H9 (cell line): ENCODE measurements around the gene TNNT2. TPM values are rescaled to one million over a fixed set of nuclear protein-coding genes. Genes with fewer than 3 reads are reported as not detected.

Experiments used
- DNase-seq: peaks from one replicate; pipeline ENCODE4 v3.0.0-alpha.2; 2017
- H2AFZ ChIP-seq: one replicate; pipeline ENCODE4 v1.6.1; 2013; ENCODE audit warnings: mild to moderate bottlenecking, low read length, control low read depth, moderate library complexity
- H2AK5ac ChIP-seq: 2 replicates; pipeline ENCODE4 v1.6.1; 2013; ENCODE audit warnings: low read length, control low read depth, mixed read lengths; ENCODE audit not compliant: insufficient read length
- H2BK120ac ChIP-seq: one replicate; pipeline ENCODE4 v1.6.1; 2013; ENCODE audit warnings: low read depth, mild to moderate bottlenecking, low read length, control low read depth, inconsistent platforms; ENCODE audit not compliant: poor library complexity, severe bottlenecking
- H2BK12ac ChIP-seq: 2 replicates; pipeline ENCODE4 v1.6.1; 2013; ENCODE audit warnings: low read length, control low read depth, mixed read lengths, low read depth; ENCODE audit not compliant: insufficient read length
- H2BK15ac ChIP-seq: 2 replicates; pipeline ENCODE4 v1.6.1; 2013; ENCODE audit warnings: low read depth, low read length, control low read depth
- H2BK20ac ChIP-seq: one replicate; pipeline ENCODE4 v1.6.1; 2013; ENCODE audit warnings: low read depth, mild to moderate bottlenecking, low read length, control low read depth, inconsistent platforms; ENCODE audit not compliant: poor library complexity, severe bottlenecking
- H2BK5ac ChIP-seq: 2 replicates; pipeline ENCODE4 v1.6.1; 2013; ENCODE audit warnings: low read length, control low read depth, mixed read lengths; ENCODE audit not compliant: insufficient read length
- H3K14ac ChIP-seq: 2 replicates; pipeline ENCODE4 v1.6.1; 2013; ENCODE audit warnings: low read length, control low read depth; ENCODE audit not compliant: insufficient read depth
- H3K18ac ChIP-seq: 2 replicates; pipeline ENCODE4 v1.6.1; 2013; ENCODE audit warnings: low read depth, mild to moderate bottlenecking, mixed read lengths, low read length, control low read depth; ENCODE audit not compliant: insufficient read length
- H3K23ac ChIP-seq: 2 replicates; pipeline ENCODE4 v1.6.1; 2013; ENCODE audit warnings: low read length, control low read depth, mixed read lengths, low read depth; ENCODE audit not compliant: insufficient read length
- H3K23me2 ChIP-seq: 2 replicates; pipeline ENCODE4 v1.6.1; 2013; ENCODE audit warnings: low read depth, mild to moderate bottlenecking, mixed read lengths, low read length, control low read depth; ENCODE audit not compliant: insufficient read length, poor library complexity, severe bottlenecking
- H3K27ac ChIP-seq: 2 replicates; pipeline ENCODE4 v1.5.1; 2013; ENCODE audit warnings: low read length, control low read depth, mixed read lengths, low read depth; ENCODE audit not compliant: insufficient read length
- H3K27me3 ChIP-seq: 2 replicates; pipeline ENCODE4 v1.6.1; 2013; ENCODE audit warnings: low read length, control low read depth, inconsistent platforms; ENCODE audit not compliant: insufficient read depth
- H3K4ac ChIP-seq: 2 replicates; pipeline ENCODE4 v1.6.1; 2013; ENCODE audit warnings: low read depth, mild to moderate bottlenecking, control low read depth, inconsistent platforms, low read length, moderate library complexity
- H3K4me1 ChIP-seq: 2 replicates; pipeline ENCODE4 v1.6.1; 2013; ENCODE audit warnings: low read length, control low read depth, inconsistent platforms; ENCODE audit not compliant: insufficient read depth
- H3K4me2 ChIP-seq: 2 replicates; pipeline ENCODE4 v1.6.1; 2013; ENCODE audit warnings: low read length, control low read depth, mixed read lengths; ENCODE audit not compliant: insufficient read length, insufficient read depth
- H3K56ac ChIP-seq: 2 replicates; pipeline ENCODE4 v1.6.1; 2013; ENCODE audit warnings: low read depth, mild to moderate bottlenecking, mixed read lengths, low read length, control low read depth; ENCODE audit not compliant: insufficient read length
- H3K79me1 ChIP-seq: 2 replicates; pipeline ENCODE4 v1.6.1; 2013; ENCODE audit warnings: low read depth, mild to moderate bottlenecking, moderate library complexity, low read length, control low read depth, inconsistent platforms; ENCODE audit not compliant: insufficient read depth, poor library complexity, severe bottlenecking
- H3K79me2 ChIP-seq: 2 replicates; pipeline ENCODE4 v1.6.1; 2013; ENCODE audit warnings: low read length, control low read depth, inconsistent platforms; ENCODE audit not compliant: insufficient read depth
- H3K9ac ChIP-seq: 2 replicates; pipeline ENCODE4 v1.6.1; 2013; ENCODE audit warnings: low read length, control low read depth, mixed read lengths; ENCODE audit not compliant: insufficient read length; ENCODE audit errors: extremely low read depth
- H3K9me3 ChIP-seq: one replicate; pipeline ENCODE4 v1.6.1; 2013; ENCODE audit warnings: low read depth, low read length, inconsistent platforms; ENCODE audit not compliant: control insufficient read depth
- H3T11ph ChIP-seq: one replicate; pipeline ENCODE4 v1.6.1; 2013; ENCODE audit warnings: mild to moderate bottlenecking, low read length, control low read depth, inconsistent platforms
- H4K20me1 ChIP-seq: one replicate; pipeline ENCODE4 v1.6.1; 2013; ENCODE audit not compliant: control insufficient read depth, insufficient read length, insufficient read depth
- H4K5ac ChIP-seq: 2 replicates; pipeline ENCODE4 v1.6.1; 2013; ENCODE audit warnings: low read depth, mild to moderate bottlenecking, mixed read lengths, low read length, control low read depth; ENCODE audit not compliant: insufficient read length
- H4K8ac ChIP-seq: replicated peaks from 2 replicates; pipeline ENCODE4 v1.6.1; 2013; ENCODE audit warnings: low read length, control low read depth, mixed read lengths, low read depth; ENCODE audit not compliant: insufficient read length
- H4K91ac ChIP-seq: 2 replicates; pipeline ENCODE4 v1.6.1; 2013; ENCODE audit warnings: low read depth, mild to moderate bottlenecking, moderate library complexity, mixed read lengths, low read length, control low read depth; ENCODE audit not compliant: insufficient read length
- H3K27ac Mint-ChIP-seq, 3 experiments: 2 replicates in 2 of 3; 3 replicates in 1 of 3; pipeline ENCODE4 v1.8.0; 2020 to 2021; ENCODE audit warnings: mixed read lengths in 3 of 3, mild to moderate bottlenecking in 1 of 3, moderate library complexity in 1 of 3
- H3K27me3 Mint-ChIP-seq: 2 replicates; pipeline ENCODE4 v1.8.0; 2021; ENCODE audit warnings: low read depth, mild to moderate bottlenecking, moderate library complexity, mixed read lengths
- H3K36me3 Mint-ChIP-seq, 3 experiments: 2 replicates in 2 of 3; 3 replicates in 1 of 3; pipeline ENCODE4 v1.8.0; 2020 to 2021; ENCODE audit warnings: low read depth in 3 of 3, mixed read lengths in 3 of 3; ENCODE audit not compliant: insufficient read depth in 1 of 3
- H3K4me1 Mint-ChIP-seq, 2 experiments: 2 replicates each; pipeline ENCODE4 v1.8.0; 2020; ENCODE audit warnings: mixed read lengths in 2 of 2
- H3K4me3 Mint-ChIP-seq, 2 experiments: 2 replicates in 1 of 2; 3 replicates in 1 of 2; pipeline ENCODE4 v1.8.0; 2020 to 2021; ENCODE audit warnings: mild to moderate bottlenecking in 2 of 2, mixed read lengths in 2 of 2, moderate library complexity in 1 of 2
- H3K9me3 Mint-ChIP-seq, 2 experiments: 2 replicates in 1 of 2; 3 replicates in 1 of 2; pipeline ENCODE4 v1.8.0; 2020; ENCODE audit warnings: mild to moderate bottlenecking in 2 of 2, mixed read lengths in 2 of 2, moderate library complexity in 1 of 2
- WGBS: extraction: QIAGEN DNeasy Blood & Tissue Kit; methylation state at CpG from one replicate; pipeline ENCODE4 v1.1.7; 2013; ENCODE audit warnings: missing lambda C conversion rate, low lambda C conversion rate, mixed read lengths; ENCODE audit not compliant: insufficient read length; ENCODE audit errors: extremely low coverage; 5-methylcytosine and 5-hydroxymethylcytosine counted together
- total RNA-seq: library from RNA; stranded (reverse); gene quantifications from 2 replicates; pipeline ENCODE4 v1.2.1, GENCODE V29; 2021
- TF ChIP-seq, protein P1 (sequence below): fragments of 200-600 bp; sonication (generic); conservative IDR thresholded peaks from 3 replicates; pipeline ENCODE4 v1.8.0; 2021; ENCODE audit warnings: antibody characterized with exemption, mild to moderate bottlenecking

TNNT2 gene
- total RNA-seq, 1 experiment from 2014 or later: 8.6 TPM

DNA sequence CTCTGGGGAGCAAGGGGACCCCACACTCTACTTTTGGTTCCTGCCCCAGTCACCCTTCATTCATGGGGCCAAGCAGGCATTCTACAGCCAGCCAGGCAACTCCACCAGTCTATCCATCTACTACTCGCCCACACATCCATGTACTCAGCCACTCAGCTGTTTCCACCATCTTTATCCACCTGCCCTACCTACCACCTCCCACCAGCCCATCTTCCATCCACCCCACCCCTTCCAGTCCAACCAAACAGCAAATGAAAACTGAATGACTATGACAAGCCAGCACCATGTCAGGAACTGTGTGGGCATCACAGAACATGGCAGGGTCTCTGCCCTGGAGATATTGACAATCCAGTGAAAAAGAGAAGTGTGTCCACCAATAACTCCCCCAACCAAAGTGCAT is 13.7 kb upstream of the TNNT2 start:
- no peak overlapping the region for H3K9ac ChIP-seq
- H3K4me3 Mint-ChIP-seq: no peak overlapping the region
- no peak overlapping the region for H3K18ac ChIP-seq
- peaks cover 2% of the 10 kb centered on the region for H4K20me1 ChIP-seq
- H3K9me3 Mint-ChIP-seq: no peaks in the 10 kb centered on the region; a peak in 1 of 5 replicates
- no peak overlapping the region for H3K4ac ChIP-seq
- H4K8ac ChIP-seq: no peak overlapping the region
- no peak overlapping the region for H2AFZ ChIP-seq
- H3K27me3 Mint-ChIP-seq: no peaks in the 10 kb centered on the region; the same call in 1 of the 2 replicates
- no peaks in the 10 kb centered on the region for H3K23me2 ChIP-seq
- H2BK15ac ChIP-seq: no peak overlapping the region
- H3K79me2 ChIP-seq: no peaks in the 10 kb centered on the region
- peaks cover 27 to 36% of the 10 kb centered on the region in 2 experiments for H3K4me1 Mint-ChIP-seq
- no peak overlapping the region for H2BK120ac ChIP-seq
- no CpG with 5 or more reads among the region's 1 CpG for WGBS
- DNase-seq: no peak
- no peaks in the 10 kb centered on the region for H3K79me1 ChIP-seq
- H2AK5ac ChIP-seq: no peak overlapping the region
- H3K9me3 ChIP-seq: no peaks in the 10 kb centered on the region
- no peak overlapping the region for H3K4me2 ChIP-seq
- H3K4me1 ChIP-seq: no peaks in the 10 kb centered on the region
- H4K5ac ChIP-seq: no peak overlapping the region
- TF ChIP-seq, protein P1, sequence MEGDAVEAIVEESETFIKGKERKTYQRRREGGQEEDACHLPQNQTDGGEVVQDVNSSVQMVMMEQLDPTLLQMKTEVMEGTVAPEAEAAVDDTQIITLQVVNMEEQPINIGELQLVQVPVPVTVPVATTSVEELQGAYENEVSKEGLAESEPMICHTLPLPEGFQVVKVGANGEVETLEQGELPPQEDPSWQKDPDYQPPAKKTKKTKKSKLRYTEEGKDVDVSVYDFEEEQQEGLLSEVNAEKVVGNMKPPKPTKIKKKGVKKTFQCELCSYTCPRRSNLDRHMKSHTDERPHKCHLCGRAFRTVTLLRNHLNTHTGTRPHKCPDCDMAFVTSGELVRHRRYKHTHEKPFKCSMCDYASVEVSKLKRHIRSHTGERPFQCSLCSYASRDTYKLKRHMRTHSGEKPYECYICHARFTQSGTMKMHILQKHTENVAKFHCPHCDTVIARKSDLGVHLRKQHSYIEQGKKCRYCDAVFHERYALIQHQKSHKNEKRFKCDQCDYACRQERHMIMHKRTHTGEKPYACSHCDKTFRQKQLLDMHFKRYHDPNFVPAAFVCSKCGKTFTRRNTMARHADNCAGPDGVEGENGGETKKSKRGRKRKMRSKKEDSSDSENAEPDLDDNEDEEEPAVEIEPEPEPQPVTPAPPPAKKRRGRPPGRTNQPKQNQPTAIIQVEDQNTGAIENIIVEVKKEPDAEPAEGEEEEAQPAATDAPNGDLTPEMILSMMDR: no peak
- H3K27me3 ChIP-seq: no peaks in the 10 kb centered on the region
- no peak overlapping the region for H3K27ac ChIP-seq
- no peak overlapping the region for H2BK5ac ChIP-seq
- H2BK20ac ChIP-seq: no peak overlapping the region
- no peak overlapping the region for H3K14ac ChIP-seq
- H4K91ac ChIP-seq: no peak overlapping the region
- H3K56ac ChIP-seq: no peak overlapping the region
- peaks cover 2 to 13% (median 8%) of the 10 kb centered on the region in 3 experiments; a peak in 5 of 7 replicates for H3K36me3 Mint-ChIP-seq
- H3T11ph ChIP-seq: no peak overlapping the region
- H2BK12ac ChIP-seq: no peak overlapping the region
- no peak overlapping the region for H3K23ac ChIP-seq
- no peak overlapping the region for H3K27ac Mint-ChIP-seq
